D721Med (cell line): ENCODE data around the gene VPS35L.

Experiments
- DNase-seq: peaks from one replicate; pipeline ENCODE4 v3.0.0; 2011; ENCODE audit warnings: low spot score; ENCODE audit not compliant: insufficient read length
- FAIRE-seq: peaks from 2 replicates; lab custom pipeline; 2011; peaks lifted over from hg19 to GRCh38; lab: Jason Lieb, UNC
- TF ChIP-seq, protein P1 (sequence below): IDR thresholded peaks from 2 replicates; pipeline ENCODE4 v1.5.1; 2012; ENCODE audit warnings: mild to moderate bottlenecking, control low read depth; ENCODE audit not compliant: insufficient read depth; ENCODE audit errors: missing control alignments

The VPS35L gene

DNA sequence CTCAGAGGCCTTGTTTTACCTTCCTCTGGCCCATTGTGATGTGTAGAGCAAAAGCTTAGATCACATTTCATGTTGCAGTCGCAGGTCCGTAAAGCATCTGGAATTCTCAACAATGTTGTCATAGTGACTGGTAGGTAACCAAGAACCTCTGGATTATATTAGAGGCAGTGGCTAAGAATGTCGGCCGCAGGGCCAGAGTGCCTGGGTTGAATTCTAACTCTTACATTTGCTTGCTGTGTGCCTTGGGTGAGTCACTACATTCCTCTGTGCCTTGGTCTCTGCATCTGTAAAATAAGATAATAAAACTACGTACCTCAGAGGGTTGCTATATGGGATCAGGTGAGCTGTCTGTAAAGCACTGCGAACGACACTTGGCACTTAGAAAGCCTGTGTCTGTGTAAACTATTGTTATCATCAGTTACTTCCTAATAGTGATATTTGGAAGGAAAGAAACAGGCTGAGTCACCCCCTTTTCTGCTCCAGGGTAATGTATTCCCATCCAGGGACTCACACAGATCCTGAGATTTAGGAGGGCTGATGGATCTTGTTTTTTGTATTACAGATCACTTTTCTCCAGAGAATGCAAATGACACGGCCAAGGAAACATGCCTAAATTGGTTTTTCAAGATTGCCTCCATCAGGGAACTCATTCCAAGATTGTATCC lies 52.2 kb downstream of the VPS35L start:
- TF ChIP-seq, protein P1, sequence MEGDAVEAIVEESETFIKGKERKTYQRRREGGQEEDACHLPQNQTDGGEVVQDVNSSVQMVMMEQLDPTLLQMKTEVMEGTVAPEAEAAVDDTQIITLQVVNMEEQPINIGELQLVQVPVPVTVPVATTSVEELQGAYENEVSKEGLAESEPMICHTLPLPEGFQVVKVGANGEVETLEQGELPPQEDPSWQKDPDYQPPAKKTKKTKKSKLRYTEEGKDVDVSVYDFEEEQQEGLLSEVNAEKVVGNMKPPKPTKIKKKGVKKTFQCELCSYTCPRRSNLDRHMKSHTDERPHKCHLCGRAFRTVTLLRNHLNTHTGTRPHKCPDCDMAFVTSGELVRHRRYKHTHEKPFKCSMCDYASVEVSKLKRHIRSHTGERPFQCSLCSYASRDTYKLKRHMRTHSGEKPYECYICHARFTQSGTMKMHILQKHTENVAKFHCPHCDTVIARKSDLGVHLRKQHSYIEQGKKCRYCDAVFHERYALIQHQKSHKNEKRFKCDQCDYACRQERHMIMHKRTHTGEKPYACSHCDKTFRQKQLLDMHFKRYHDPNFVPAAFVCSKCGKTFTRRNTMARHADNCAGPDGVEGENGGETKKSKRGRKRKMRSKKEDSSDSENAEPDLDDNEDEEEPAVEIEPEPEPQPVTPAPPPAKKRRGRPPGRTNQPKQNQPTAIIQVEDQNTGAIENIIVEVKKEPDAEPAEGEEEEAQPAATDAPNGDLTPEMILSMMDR, result no peak
- DNase-seq (no peak), FAIRE-seq (no peak)

DNA sequence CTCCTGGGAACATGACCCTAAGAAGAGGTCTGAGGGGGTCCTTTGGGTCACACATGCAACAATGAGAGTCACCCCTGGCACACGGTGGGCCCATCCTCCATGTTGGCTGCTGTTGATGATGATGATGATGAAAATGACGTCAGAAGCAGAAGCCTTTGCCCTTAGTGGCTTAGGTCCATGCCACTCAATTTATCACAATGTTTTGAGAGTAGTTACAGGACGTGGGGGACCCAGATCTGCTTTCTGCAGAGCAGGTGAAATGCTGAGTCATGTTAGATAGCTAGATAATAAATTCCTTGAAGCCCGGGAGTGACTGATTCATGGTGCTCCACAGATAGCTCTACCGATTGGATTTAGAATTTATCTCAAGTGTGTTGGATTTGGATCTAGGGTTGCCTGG lies 53.9 kb downstream of the VPS35L start:
- TF ChIP-seq, protein P1, result no peak
- DNase-seq, result no peak
- no peak for FAIRE-seq

DNA sequence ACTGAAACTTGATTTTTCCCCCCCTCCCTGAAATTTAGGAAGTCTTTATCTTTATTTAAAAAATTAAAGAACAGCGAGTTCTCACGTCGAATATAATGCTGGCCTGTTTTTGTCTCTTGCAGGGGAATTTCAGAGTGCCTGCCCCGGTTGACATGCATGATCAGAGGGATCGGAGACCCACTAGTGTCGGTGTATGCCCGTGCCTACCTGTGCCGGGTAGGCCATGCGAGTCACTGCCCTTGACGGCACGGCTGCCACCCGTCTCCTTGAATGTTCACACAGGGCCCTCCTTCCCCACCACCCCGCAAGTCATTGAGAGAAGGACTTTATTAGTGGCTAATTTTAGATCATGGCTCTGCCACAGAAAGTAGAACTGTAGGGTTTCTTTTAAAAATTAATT lies 54.7 kb downstream of the VPS35L start:
- FAIRE-seq, result no peak

DNA sequence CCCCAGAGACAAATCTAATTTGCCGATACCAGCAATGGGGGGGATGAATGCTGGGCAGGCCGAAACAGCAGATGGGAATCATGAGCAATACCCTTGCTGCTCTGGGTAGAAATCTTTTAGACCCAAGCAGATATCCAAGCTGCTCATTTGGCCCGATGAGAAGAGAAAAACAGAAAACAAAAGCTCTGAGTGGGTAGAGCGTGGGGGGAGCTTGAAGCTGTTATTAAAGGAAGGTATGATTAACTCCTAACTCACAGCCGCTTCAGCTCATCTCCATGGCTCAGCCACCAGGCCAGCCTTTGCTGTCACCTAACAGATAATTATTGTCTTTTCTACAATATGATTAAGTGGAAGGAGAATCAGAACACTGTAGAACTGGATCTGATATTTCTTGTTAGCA lies 58.3 kb downstream of the VPS35L start:
- TF ChIP-seq, protein P1, result no peak
- DNase-seq (no peak), FAIRE-seq (no peak)

More for the DNA sequence above, 54.7 kb downstream of the VPS35L start:
- DNase-seq, result no peak
- TF ChIP-seq, protein P1, result no peak

DNA sequence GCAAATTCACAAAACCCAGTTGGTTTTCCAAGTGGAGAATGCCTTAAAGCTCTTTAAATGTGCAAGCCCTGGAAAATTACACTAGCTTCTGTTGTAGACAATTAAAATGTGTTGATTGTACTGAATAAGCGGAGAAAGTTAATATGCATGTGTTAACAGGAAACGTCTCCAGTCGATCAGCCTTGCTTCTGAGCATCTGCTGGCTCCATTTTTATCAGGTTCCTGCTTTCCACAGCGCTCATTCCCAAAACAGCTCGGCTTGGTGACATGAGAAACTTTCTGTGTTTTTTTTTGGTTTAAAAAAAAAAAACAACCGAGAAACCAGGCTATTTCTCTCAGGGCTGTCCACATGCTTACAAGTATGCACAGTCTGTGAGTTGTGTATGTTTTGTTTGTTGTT lies 60.7 kb downstream of the VPS35L start:
- no peak for FAIRE-seq
- TF ChIP-seq, protein P1, result no peak
- DNase-seq, result no peak

DNA sequence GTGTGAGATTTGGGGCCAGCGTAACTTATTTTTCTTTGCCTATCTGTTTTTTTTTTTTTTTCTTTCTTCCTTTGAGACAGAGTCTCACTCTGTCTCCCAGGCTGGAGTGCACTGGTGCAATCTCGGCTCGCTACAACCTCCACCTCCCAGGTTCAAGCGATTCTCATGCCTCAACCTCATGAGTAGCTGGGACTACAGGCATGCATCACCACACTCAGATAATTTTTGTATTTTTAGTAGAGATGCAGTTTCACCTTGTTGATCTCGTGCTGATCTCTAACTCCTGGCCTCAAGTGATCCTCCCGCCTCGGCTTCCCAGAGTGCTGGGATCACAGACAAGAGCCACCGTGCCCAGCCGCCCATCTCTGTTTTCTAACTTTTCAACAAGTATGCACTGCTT lies 63.4 kb downstream of the VPS35L start:
- no peak for FAIRE-seq
- DNase-seq, result no peak
- TF ChIP-seq, protein P1, result no peak

DNA sequence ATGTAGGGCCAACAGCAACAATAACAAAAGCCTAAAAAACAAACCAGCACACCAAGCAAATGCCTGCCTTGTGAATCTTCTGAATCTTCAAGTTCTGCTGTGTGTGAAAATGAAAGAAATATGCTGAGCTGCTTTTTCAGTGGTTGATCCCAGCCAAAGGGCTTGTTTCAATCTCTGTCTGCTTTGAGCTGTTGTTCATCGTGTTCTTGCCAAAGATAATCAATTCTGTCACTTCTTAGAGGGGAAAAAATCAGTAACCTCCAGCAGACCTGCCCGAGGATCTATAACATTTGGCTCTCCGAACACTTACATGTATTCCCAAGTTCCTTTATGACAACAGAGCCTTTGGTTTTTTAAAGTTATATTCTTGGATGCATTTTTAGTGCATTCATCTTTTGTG lies 65.9 kb downstream of the VPS35L start:
- FAIRE-seq, result no peak

More for the DNA sequence above, 65.9 kb downstream of the VPS35L start:
- TF ChIP-seq, protein P1, result no peak
- no peak for DNase-seq
